HCT116 (cell line): ENCODE measurements around the gene TIGAR. TPM values are rescaled to one million over a fixed set of nuclear protein-coding genes. Genes with fewer than 3 reads are reported as not detected.

Source experiments
- ATAC-seq: fragments of 200-7000 bp; cut with Tn5 transposase; 2 replicates; pipeline ENCODE4 v1.9.1; 2020; ENCODE audit warnings: mild to moderate bottlenecking, moderate library complexity
- BruUV-seq: library from RNA; stranded (reverse); fragments of 400-500 nt; replicated peaks from 2 replicates; lab custom pipeline; 2021; lab: Mats Ljungman, UMichigan
- CTCF ChIA-PET: fragments of 300-600 bp; sonication (Branson Sonifier 250); formaldehyde crosslinking; loops from one replicate; lab custom pipeline; 2021; ENCODE audit warnings: antibody characterized with exemption; lab: Charles Lee
- POLR2A ChIA-PET: fragments of 300-600, 350-600 bp; sonication (Branson Sonifier 250); formaldehyde crosslinking; loops from one replicate; lab custom pipeline; 2021; ENCODE audit warnings: antibody characterized with exemption; lab: Charles Lee
- RAD21 ChIA-PET, 2 experiments: fragments of 300-600 bp; sonication (Branson Sonifier 250); formaldehyde crosslinking; loops; one replicate each; lab custom pipeline; 2023; ENCODE audit warnings: low total read pairs in 2 of 2; ENCODE audit not compliant: uncharacterized antibody in 2 of 2, unreplicated experiment in 2 of 2, low non-redundant PET in 1 of 2; lab: Charles Lee
- DNase-seq: peaks from one replicate; pipeline ENCODE4 v3.0.0-alpha.2; 2010; ENCODE audit warnings: low read depth, low spot score
- H2AFZ ChIP-seq: fragments of 200-600 bp; shearing (Covaris generic), sonication (generic); 2 replicates; pipeline ENCODE4 v1.6.1; 2017; ENCODE audit warnings: low read depth, mixed run types, mixed read lengths, antibody characterized with exemption, low read length; ENCODE audit not compliant: poor library complexity, severe bottlenecking
- H3K27ac ChIP-seq: 2 replicates; pipeline ENCODE4 v1.5.1; 2012; ENCODE audit warnings: low read depth, low read length
- H3K27me3 ChIP-seq: fragments of 200-600 bp; sonication (generic); 2 replicates; pipeline ENCODE4 v1.6.1; 2016; ENCODE audit warnings: mixed run types, low read length, mixed read lengths; ENCODE audit not compliant: insufficient read depth
- H3K36me3 ChIP-seq, 2 experiments: fragments of 200-500 bp in 1 of 2; fragments of 200-600 bp in 1 of 2; sonication (Bioruptor generic) in 1 of 2; sonication (generic) in 1 of 2; 2 replicates each; pipeline versions ENCODE4 v1.5.1 to v1.6.1; 2014 to 2016; ENCODE audit warnings: low read length in 2 of 2, inconsistent platforms in 1 of 2, mixed read lengths in 1 of 2, mixed run types in 1 of 2; ENCODE audit not compliant: insufficient read depth in 2 of 2, control insufficient read depth in 1 of 2
- H3K4me1 ChIP-seq, 2 experiments: fragments of 200-600 bp in 1 of 2; sonication (generic) in 1 of 2; 2 replicates each; pipeline versions ENCODE4 v1.5.1 to v1.6.1; 2012 to 2017; ENCODE audit warnings: low read length in 2 of 2, inconsistent platforms in 1 of 2, mild to moderate bottlenecking in 1 of 2, mixed read lengths in 1 of 2, mixed run types in 1 of 2, moderate library complexity in 1 of 2; ENCODE audit not compliant: insufficient read depth in 2 of 2, control insufficient read depth in 1 of 2
- H3K4me2 ChIP-seq: fragments of 200-600 bp; sonication (generic); 2 replicates; pipeline ENCODE4 v1.6.1; 2017; ENCODE audit warnings: mixed run types, low read length, mixed read lengths
- H3K4me3 ChIP-seq, 2 experiments: fragments of 200-600 bp in 1 of 2; sonication (generic) in 1 of 2; replicated peaks in 1 of 2; 2 replicates each; pipeline ENCODE4 v1.5.1; 2011 to 2016; ENCODE audit warnings: low read length in 2 of 2, control low read depth in 1 of 2, low read depth in 1 of 2, mild to moderate bottlenecking in 1 of 2, mixed read lengths in 1 of 2, mixed run types in 1 of 2
- H3K79me2 ChIP-seq: fragments of 200-600 bp; sonication (generic); 2 replicates; pipeline ENCODE4 v1.6.1; 2017; ENCODE audit warnings: mild to moderate bottlenecking, mixed run types, low read length, moderate library complexity, mixed read lengths; ENCODE audit not compliant: insufficient read depth
- H3K9ac ChIP-seq: fragments of 200-600 bp; sonication (generic); 2 replicates; pipeline ENCODE4 v1.6.1; 2016; ENCODE audit warnings: low read length, mixed read lengths
- H3K9me2 ChIP-seq: fragments of 200-600 bp; sonication (generic), shearing (Covaris generic); 2 replicates; pipeline ENCODE4 v1.6.1; 2017; ENCODE audit warnings: mixed run types, mild to moderate bottlenecking, moderate library complexity; ENCODE audit not compliant: insufficient read depth
- H3K9me3 ChIP-seq, 2 experiments: fragments of 200-500 bp in 1 of 2; fragments of 200-600 bp in 1 of 2; sonication (Bioruptor generic) in 1 of 2; sonication (generic) in 1 of 2; 2 replicates each; pipeline ENCODE4 v1.6.1; 2014 to 2017; ENCODE audit warnings: low read length in 2 of 2, mixed read lengths in 2 of 2, inconsistent platforms in 1 of 2, low read depth in 1 of 2, mild to moderate bottlenecking in 1 of 2, mixed run types in 1 of 2, moderate library complexity in 1 of 2; ENCODE audit not compliant: control insufficient read depth in 1 of 2, insufficient read depth in 1 of 2
- H4K20me1 ChIP-seq: fragments of 200-600 bp; sonication (generic), shearing (Covaris generic); 2 replicates; pipeline ENCODE4 v1.6.1; 2017; ENCODE audit warnings: mixed run types, mild to moderate bottlenecking, moderate library complexity; ENCODE audit not compliant: insufficient read depth
- ATF3 ChIP-seq: IDR thresholded peaks from 2 replicates; pipeline ENCODE4 v1.6.1; 2012
- CBX3 ChIP-seq: IDR thresholded peaks from 2 replicates; pipeline ENCODE4 v1.6.1; 2012; ENCODE audit warnings: low read depth
- CEBPB ChIP-seq: IDR thresholded peaks from 2 replicates; pipeline ENCODE4 v1.6.1; 2012; ENCODE audit warnings: low read depth
- CTCF ChIP-seq, 3 experiments: fragments of 200-600 bp in 1 of 3; sonication (generic) in 1 of 3; IDR thresholded peaks in 2 of 3; conservative IDR thresholded peaks in 1 of 3; 2 replicates each; pipeline ENCODE4 v1.5.1; 2012 to 2017; ENCODE audit warnings: low read depth in 2 of 3, low read length in 2 of 3, antibody characterized with exemption in 1 of 3, borderline replicate concordance in 1 of 3, control low read depth in 1 of 3, mild to moderate bottlenecking in 1 of 3, mixed read lengths in 1 of 3, mixed run types in 1 of 3, moderate library complexity in 1 of 3; ENCODE audit not compliant: insufficient read depth in 1 of 3
- EZH2 ChIP-seq: fragments of 200-600 bp; sonication (generic); IDR thresholded peaks from 2 replicates; pipeline ENCODE4 v1.6.1; 2017; ENCODE audit warnings: antibody characterized with exemption, mixed run types
- FOSL1 ChIP-seq: IDR thresholded peaks from 2 replicates; pipeline ENCODE4 v1.6.1; 2012; ENCODE audit warnings: low read depth
- JUND ChIP-seq: IDR thresholded peaks from 2 replicates; pipeline ENCODE4 v1.6.1; 2012
- REST ChIP-seq: IDR thresholded peaks from 2 replicates; pipeline ENCODE4 v1.6.1; 2012; ENCODE audit warnings: low read depth
- YY1 ChIP-seq: IDR thresholded peaks from 2 replicates; pipeline ENCODE4 v1.6.1; 2011; ENCODE audit warnings: low read length, low read depth, moderate library complexity, mild to moderate bottlenecking; ENCODE audit not compliant: insufficient replicate concordance; ENCODE audit errors: extremely low read depth
- ZBTB33 ChIP-seq: IDR thresholded peaks from 2 replicates; pipeline ENCODE4 v1.6.1; 2011; ENCODE audit warnings: mild to moderate bottlenecking, low read length, moderate library complexity; ENCODE audit not compliant: insufficient replicate concordance; ENCODE audit errors: extremely low read depth
- ZFX ChIP-seq: fragments of 450-650 bp; IDR thresholded peaks from 2 replicates; pipeline ENCODE4 v1.6.1; 2017
- intact Hi-C: fragments of 100-400 bp; cut with micrococcal nuclease; formaldehyde crosslinking; loops from 2 replicates; pipeline ENCODE4 v1.10.0; 2022
- total RNA-seq: library from RNA; stranded (reverse); gene quantifications from one replicate; pipeline ENCODE4 v1.2.1, GENCODE V29; 2021; ENCODE audit not compliant: unreplicated experiment

The TIGAR gene
- total RNA-seq, 1 experiment from 2014 or later = 13.7 TPM

GRCh38 chr12:4289998-4290790 is 30.8 kb upstream of the TIGAR start (continued):
- no peak for TF ChIP-seq CEBPB
- no peak for TF ChIP-seq FOSL1
- TF ChIP-seq CBX3 = no peak
- no peak for TF ChIP-seq YY1
- no peak for TF ChIP-seq CTCF (IDR thresholded peaks at IDR 0.05 in 2 of 3, conservative IDR thresholded peaks at IDR 0.05 in 1 of 3; ENCODE audit: borderline replicate concordance in 1 of 3, insufficient read depth in 1 of 3, low read depth in 2 of 3, low read length in 2 of 3)
- TF ChIP-seq ATF3 = no peak
- TF ChIP-seq ZFX = no peak

GRCh38 chr12:4292341-4293073 is 28.5 kb upstream of the TIGAR start:
- intact Hi-C loops = no loop called here
- RAD21 ChIA-PET = no interaction called here
- no peaks in the 10 kb centered on the region for H3K9me3 ChIP-seq
- CTCF ChIA-PET = no interaction called here
- no peak for TF ChIP-seq ZBTB33
- TF ChIP-seq FOSL1 = no peak
- no peak for TF ChIP-seq EZH2
- no peak for TF ChIP-seq REST
- no peak for TF ChIP-seq JUND
- no peak overlapping the region for H2AFZ ChIP-seq
- peaks cover 0 to 6% of the 10 kb centered on the region in 2 experiments; a peak in 1 of 4 replicates for H3K4me1 ChIP-seq
- no peak overlapping the region for H3K4me3 ChIP-seq
- ATAC-seq = no peak
- no peaks in the 10 kb centered on the region for H3K79me2 ChIP-seq
- no peak overlapping the region for H3K9ac ChIP-seq
- BruUV-seq = no TSS peak
- no peak for DNase-seq
- H3K27ac ChIP-seq = no peak overlapping the region
- POLR2A ChIA-PET = no interaction called here
- H3K36me3 ChIP-seq = no peaks in the 10 kb centered on the region
- H3K27me3 ChIP-seq = no peaks in the 10 kb centered on the region; the same call in 1 of the 2 replicates
- no peak overlapping the region for H3K4me2 ChIP-seq
- H4K20me1 ChIP-seq = no peaks in the 10 kb centered on the region
- H3K9me2 ChIP-seq = no peaks in the 10 kb centered on the region
